T-helper 2 cell treated with Interferon-gamma antibody and Interleukin-4, amounts not matched to agents 5 μg/mL and 100 μg/mL, for 36 hours (primary cell): ENCODE results near the gene RSPH10B.
"Not testable (repeated sequence)": the region's sequence is repeated elsewhere in the genome, so short reads cannot be mapped to it uniquely, and the experiment has no call there.

ENCODE experiments used
- DNase-seq: peaks from one replicate; pipeline ENCODE4 v3.0.0; 2021; ENCODE audit warnings: low spot score
- H3K27ac Mint-ChIP-seq: one replicate; pipeline ENCODE4 v1.8.0; 2021; ENCODE audit warnings: mild to moderate bottlenecking, mixed read lengths
- H3K27me3 Mint-ChIP-seq: one replicate; pipeline ENCODE4 v1.8.0; 2021; ENCODE audit warnings: low read depth, mixed read lengths
- H3K36me3 Mint-ChIP-seq: one replicate; pipeline ENCODE4 v1.8.0; 2021; ENCODE audit warnings: low read depth, mixed read lengths
- H3K4me1 Mint-ChIP-seq: one replicate; pipeline ENCODE4 v1.8.0; 2021; ENCODE audit warnings: low read depth, mixed read lengths
- H3K4me3 Mint-ChIP-seq: one replicate; pipeline ENCODE4 v1.8.0; 2022; ENCODE audit warnings: mild to moderate bottlenecking, moderate library complexity, mixed read lengths
- H3K9me3 Mint-ChIP-seq: one replicate; pipeline ENCODE4 v1.8.0; 2021; ENCODE audit warnings: mixed read lengths

Gene RSPH10B

DNA sequence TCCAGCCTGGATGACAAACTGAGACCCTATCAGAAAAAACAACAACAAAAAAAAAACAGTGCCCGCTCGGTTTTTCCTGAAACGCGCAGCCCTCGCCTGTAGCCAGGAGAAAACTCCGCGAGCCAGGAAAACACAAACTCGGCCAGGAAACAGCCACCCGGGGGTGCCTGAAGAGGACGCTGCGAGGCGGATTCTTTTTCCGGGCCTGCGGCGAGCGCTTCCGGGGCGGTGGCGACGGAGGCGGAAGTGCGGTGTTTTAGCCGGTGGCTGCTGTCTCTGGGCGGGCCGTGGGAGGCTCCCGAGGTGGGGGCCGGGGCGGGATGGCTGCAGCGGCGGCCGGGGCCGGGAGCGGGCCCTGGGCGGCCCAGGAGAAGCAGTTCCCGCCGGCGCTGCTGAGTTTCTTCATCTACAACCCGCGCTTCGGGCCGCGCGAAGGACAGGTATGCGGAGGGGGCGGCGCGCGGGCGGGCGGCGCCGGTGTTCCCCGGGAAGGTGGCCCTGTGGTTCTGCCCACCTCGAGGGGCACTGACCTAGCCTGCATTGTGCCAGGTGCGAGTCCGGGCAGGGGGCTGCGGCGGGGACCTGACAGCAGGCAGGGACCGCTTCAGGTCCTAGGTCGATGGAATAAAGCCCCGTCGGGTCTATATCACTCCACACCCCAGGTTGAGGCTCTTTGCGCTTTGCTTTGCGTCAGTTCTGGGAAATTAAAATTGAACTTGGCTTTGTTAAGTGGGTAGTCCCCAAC is 71.8 kb downstream of the RSPH10B start, which contains the start of gene CCZ1:
Gene CCZ1 (plus strand): TSS at position 254 of the 745 bp plus-strand sequence. CDS start 67 bp downstream, at position 321.
- peak within 1 kb of the TSS; percentile 80 for H3K27ac Mint-ChIP-seq
- H3K4me1 Mint-ChIP-seq, H3K27me3 Mint-ChIP-seq, H3K9me3 Mint-ChIP-seq, H3K36me3 Mint-ChIP-seq: not testable (repeated sequence)
- H3K4me3 Mint-ChIP-seq, result peak within 1 kb of the TSS; percentile 79
- peak; percentile 47 for DNase-seq

DNA sequence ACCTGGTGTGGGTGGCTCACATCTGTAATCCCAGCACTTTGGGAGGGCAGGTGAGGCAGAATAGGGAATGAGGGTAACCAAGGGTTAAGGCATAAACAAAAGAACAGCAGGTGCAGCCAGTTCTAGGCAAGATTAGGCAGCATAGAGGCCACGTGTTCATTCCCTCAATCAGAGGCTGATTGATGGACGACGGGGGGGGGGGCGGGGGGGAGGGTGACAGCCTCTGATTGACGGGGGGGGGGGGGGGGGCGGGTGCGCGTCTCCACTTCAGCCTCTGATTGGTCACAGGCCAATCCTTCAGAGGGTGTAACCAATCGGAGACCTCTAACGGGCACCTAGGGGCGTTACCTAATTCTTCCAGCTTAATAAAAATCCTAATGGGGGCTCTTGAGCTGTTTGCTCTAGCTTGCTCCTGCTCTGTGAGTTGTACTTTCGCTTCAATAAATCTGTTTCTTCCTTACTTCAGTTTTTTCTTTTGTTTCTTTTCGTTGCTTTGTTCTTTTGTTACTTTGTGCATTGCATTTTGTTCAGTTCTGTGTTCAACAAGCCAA is 73.0 kb downstream of the RSPH10B start:
- H3K4me1 Mint-ChIP-seq, H3K36me3 Mint-ChIP-seq, H3K9me3 Mint-ChIP-seq, H3K27me3 Mint-ChIP-seq, DNase-seq: not testable (repeated sequence)
- peak overlapping the region; percentile 69 for H3K4me3 Mint-ChIP-seq
- peak overlapping the region; percentile 70 for H3K27ac Mint-ChIP-seq

- DNase-seq, result no peak
- Mint-ChIP-seq H3K27ac (no peak overlapping the region), H3K27me3 (no peaks in the 10 kb centered on the region), H3K36me3 (no peaks in the 10 kb centered on the region), H3K9me3 (no peaks in the 10 kb centered on the region), H3K4me3 (no peak overlapping the region), H3K4me1 (no peaks in the 10 kb centered on the region)
These were observed 78.0 kb downstream of the RSPH10B start for GRCh38 chr7:5892498-5892897.

DNA sequence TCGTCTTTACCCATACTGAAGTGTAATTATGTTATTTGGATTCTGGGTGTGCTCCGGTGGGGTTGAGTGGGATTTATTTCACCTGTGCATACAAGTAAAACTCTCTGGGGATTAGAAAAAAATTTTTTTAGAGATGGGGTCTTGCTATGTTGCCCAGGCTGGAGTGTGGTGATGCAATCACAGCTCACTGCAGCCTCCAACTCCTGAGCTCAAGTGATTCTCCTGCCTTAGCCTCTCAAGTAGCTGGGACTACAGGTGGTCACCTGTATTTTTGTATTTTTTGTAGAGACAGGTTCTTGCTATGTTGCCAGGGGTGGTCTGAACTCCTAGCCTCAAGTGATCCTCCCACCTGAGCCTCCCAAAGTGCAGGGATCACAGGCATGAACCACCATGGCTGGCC is 80.2 kb downstream of the RSPH10B start:
- H3K4me3 Mint-ChIP-seq, H3K27me3 Mint-ChIP-seq, H3K27ac Mint-ChIP-seq, H3K9me3 Mint-ChIP-seq, DNase-seq, H3K4me1 Mint-ChIP-seq, H3K36me3 Mint-ChIP-seq: not testable (repeated sequence)

DNA sequence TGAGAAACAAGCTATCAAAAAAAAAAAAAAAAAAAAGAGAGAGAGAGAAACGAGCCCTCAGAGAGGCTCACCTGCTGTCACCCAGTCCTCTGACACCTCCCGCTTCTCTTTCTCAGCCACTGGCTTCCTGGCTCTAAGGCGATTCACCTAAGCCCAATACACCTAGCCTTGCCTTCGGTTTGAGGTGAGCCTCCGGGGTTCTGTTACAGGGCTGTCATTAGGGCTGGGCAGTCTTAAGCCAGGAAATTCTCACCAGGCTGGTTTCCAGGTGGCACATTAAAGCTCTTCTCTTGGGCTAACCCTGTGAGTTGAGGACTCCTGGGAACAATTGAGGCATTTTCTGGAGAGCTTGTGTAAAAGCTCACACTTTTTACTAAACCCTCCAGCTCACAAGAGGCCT is 82.5 kb downstream of the RSPH10B start:
- not testable (repeated sequence) for DNase-seq, H3K27me3 Mint-ChIP-seq, H3K4me1 Mint-ChIP-seq, H3K4me3 Mint-ChIP-seq, H3K9me3 Mint-ChIP-seq, H3K36me3 Mint-ChIP-seq, H3K27ac Mint-ChIP-seq

GRCh38 chr7:5884431-5884830 is 86.1 kb downstream of the RSPH10B start:
- DNase-seq, H3K9me3 Mint-ChIP-seq, H3K4me3 Mint-ChIP-seq, H3K27me3 Mint-ChIP-seq, H3K27ac Mint-ChIP-seq, H3K4me1 Mint-ChIP-seq, H3K36me3 Mint-ChIP-seq: not testable (repeated sequence)

- H3K27me3 Mint-ChIP-seq, H3K36me3 Mint-ChIP-seq, H3K9me3 Mint-ChIP-seq, H3K27ac Mint-ChIP-seq, DNase-seq, H3K4me1 Mint-ChIP-seq, H3K4me3 Mint-ChIP-seq: not testable (repeated sequence)
These were observed 90.4 kb downstream of the RSPH10B start for GRCh38 chr7:5880106-5880505.

DNA sequence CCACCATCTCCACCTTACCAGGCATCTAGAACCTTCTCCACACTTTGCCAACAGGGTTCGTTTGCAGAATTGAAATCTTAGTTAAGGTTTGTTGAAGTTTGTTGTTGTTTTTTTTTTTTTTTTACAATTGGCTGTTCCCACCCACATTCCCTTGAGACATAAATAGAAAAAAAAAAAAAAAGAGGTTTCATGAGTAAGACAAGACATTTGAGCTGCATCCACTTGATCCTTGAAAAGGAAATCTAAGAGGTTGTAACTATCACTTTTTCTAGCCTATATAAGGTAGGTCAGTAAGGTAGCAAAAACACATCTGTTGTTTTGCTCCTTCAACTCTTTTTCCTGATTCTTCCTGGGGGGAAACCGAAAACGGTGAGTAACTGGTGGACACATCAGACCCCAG is 90.9 kb downstream of the RSPH10B start:
- not testable (repeated sequence) for H3K36me3 Mint-ChIP-seq, DNase-seq, H3K27ac Mint-ChIP-seq, H3K4me1 Mint-ChIP-seq, H3K4me3 Mint-ChIP-seq, H3K9me3 Mint-ChIP-seq, H3K27me3 Mint-ChIP-seq
